DMS 273 (cell line): ENCODE results near the gene VASH2.
"Not testable (repeated sequence)": the region's sequence is repeated elsewhere in the genome, so short reads cannot be mapped to it uniquely, and the experiment has no call there.

Experiments used
- DNase-seq: peaks from one replicate; lab custom pipeline; 2025; ENCODE audit not compliant: unreplicated experiment; lab: John Stamatoyannopoulos, UW

The VASH2 gene

DNA sequence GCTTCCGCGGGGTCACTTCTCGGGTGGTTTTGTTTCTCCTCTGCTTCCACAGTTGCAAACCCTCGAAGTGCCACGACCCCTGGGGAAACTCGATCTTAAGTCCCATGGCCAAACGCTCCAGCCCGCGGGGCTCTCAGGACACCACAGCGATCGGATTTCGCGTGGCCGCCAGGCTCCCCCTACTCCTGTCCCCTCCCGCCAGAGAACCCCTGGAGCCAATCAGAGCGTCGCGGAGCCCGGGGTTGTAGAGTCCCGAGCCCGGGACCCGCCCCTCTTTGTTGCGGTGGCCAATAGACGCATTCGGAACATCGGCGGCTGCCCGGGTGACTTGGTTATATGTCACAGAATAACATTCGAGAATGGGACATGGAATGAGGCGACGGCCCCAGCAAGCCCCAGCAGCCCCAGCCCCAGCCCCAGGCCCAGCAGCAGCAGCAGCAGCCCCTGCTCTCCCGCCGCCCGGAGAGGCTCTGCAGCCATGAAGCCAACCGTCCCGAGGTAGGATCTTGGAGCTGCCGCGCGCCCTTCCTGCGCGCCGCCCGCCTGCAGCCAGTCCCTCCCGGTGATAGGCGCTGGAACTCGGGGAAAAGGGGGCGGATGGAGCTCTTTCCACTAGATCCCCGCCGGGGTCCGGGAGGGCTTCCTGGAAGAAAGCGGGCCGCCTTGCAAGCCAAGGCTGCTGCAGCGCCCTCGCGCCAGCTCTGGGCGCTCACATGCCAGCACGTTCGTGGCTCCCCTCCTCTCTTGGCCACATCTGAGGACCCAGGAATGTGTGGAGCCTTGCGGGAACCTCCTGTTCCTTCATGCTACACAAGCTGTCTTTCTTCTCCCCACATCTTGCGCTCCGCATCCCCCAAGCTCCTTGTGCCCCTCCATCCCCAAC, at the start of gene VASH2:
VASH2 (plus strand) TSS at position 299 of the 883 bp plus-strand sequence. CDS start 1,002 bp downstream, outside the sequence.
- peak; percentile 96 for DNase-seq

DNA sequence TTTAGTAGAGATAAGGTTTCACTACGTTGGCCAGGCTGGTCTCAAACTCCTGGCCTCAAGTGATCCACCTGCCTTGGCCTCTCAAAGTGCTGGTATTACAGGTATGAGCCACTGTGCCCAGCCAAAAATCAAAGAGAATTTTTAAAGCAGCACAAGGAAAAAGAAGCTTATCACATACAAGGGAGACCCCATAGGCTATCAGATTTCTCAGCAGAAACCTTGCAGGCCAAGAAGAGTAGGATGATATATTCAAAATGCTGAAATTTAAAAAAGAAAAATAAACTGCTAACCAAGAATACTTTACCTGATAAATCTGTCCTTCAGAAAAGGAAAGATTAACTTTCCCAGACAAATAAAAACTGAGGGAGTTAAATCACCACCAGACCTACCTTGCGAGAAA, 49.1 kb upstream of the VASH2 start:
- DNase-seq, result no peak

DNA sequence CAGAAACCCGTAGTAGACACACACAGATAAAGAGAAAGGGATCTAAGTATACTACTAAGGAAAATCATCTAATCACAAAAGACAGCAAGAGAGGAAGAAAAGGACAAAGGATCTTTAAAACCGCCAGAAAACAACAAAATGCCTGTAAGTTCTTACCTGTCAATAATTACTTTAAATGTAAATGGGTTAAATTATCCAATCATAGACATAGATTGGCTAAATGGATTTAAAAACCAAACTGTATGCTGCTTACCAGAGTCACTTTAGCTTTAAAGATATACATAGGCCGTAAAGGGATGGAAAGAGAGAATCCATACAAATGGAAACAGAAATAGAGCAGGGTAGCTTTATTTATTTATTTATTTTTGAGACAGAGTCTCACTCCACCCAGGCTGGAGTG, 48.3 kb upstream of the VASH2 start:
- no peak for DNase-seq

DNA sequence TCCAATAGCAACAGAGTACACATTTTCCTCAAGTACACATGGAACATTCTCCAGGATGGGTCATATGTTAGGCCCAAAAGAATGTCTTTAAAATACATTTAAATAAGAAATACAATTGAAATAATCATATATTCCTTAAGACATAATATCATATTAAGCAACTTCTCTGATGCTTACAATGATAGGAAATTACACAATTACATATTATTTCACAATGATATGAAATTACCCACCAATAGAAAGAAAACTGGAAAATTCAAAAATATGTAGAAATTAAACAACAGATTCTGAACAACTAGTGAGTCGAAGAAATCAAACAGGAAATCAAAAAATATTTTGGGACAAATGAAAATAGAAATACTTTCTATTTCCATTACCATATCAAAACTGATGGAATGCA, 46.7 kb upstream of the VASH2 start:
- DNase-seq, result no peak

DNA sequence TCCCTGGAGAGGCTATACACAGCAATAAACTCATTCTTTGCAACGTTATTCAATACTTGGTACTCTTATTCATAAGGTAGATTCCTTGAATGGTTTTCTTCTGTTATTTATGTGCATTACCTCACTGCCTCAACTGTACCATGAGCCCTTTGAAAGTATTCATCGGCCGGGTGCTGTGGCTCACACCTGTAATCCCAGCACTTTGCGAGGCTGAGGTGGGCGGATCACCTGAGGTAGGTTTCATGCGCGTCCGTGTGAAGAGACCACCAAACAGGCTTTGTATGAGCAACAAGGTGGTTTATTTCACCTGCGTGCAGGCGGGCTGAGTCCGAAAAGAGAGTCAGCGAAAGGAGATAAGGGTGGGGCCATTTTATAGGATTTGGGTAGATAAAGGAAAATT, 42.3 kb upstream of the VASH2 start:
- not testable (repeated sequence) for DNase-seq

DNA sequence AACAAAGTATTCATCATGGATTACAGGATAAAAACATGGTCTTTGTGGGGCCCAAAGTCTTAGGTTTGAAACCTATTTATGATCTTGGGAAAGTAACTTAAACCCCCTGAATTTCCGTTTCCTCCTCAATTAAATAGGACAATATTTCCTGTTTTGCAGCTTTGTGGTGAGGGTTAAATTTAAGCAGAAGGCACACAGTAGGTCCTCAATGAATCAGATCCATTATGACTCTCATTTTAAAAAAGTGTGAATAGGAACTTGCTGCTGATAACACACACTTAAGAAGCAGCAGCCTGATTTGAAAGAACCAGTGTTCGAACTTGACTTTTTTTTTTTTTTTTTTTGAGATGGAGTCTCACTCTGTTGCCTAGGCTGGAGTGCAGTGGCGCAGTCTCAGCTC, 41.4 kb upstream of the VASH2 start:
- DNase-seq, result no peak

DNA sequence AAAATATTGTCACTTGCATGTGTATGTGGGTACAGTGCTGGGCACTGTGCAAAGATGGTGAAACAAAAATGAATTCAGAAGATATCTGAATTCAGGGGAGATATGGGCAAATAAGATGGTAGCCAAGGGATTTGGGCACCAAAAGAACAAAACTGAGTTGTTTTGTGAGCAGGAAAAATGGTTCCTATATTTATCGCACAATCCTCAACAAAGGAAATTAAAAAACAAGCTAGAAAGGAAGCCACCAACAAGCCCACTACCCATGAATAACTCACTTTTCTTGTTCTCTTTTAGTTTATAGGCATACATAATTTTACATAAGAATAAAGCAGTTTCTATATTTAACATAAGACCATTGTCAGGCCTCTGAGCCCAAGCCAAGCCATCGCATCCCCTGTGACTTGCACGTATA, 40.7 kb upstream of the VASH2 start:
- DNase-seq, result no peak

DNA sequence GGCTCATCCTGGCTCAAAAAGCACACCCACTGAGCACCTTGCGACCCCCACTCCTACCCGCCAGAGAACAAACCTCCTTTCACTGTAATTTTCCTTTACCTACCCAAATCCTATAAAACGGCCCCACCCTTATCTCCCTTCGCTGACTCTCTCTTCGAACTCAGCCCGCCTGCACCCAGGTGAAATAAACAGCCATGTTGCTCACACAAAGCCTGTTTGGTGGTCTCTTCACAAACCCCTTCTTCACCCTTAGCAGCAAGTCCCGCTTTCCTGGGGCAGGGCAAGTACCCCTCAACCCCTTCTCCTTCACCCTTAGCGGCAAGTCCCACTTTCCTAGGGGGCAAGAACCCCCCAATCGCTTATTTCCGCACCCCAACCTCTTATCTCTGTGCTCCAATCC, 40.1 kb upstream of the VASH2 start:
- DNase-seq, result not testable (repeated sequence)

DNA sequence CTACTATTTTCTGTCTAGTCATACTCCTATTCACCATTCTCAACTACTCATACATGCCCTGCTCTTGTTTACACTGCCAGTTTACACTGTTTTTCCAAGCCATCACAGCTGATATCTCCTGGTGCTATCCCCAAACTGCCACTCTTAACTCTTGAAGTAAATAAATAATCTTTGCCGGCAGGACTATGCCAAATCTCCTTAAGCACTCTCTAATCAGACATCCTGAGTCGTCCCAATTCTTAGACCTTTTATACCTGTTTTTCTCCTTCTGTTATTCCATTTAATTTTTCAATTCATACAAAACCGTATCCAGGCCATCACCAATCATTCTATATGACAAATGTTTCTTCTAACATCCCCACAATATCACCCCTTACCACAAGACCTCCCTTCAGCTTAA, 36.7 kb upstream of the VASH2 start:
- not testable (repeated sequence) for DNase-seq

DNA sequence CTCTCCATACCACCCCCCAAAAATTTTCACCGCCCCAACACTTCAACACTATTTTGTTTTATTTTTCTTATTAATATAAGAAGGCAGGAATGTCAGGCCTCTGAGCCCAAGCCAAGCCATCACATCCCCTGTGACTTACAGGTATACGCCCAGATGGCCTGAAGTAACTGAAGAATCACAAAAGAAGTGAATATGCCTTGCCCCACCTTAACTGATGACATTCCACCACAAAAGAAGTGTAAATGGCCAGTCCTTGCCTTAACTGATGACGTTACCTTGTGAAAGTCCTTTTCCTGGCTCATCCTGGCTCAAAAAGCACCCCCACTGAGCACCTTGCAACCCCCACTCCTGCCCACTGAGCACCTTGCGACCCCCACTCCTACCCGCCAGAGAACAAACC, 36.2 kb upstream of the VASH2 start:
- not testable (repeated sequence) for DNase-seq

DNA sequence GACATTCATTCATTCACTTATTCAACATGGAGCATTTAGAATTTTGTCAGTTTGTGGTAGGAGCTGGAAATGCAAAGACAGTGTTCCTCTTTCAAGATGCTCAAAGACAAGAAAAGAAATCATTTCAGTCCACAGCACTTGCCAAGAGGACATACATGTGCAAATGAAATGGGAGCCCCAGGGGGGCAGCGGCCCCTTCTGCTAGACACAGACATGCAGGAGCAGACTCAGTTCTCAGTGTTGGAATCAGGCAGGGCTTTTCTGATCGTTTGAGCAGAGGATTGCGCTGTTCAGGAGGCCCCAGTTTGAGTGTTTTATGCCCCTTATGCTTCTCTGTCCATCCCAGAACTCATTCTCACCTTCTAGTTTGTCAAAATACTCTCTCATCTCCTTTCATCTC, 35.6 kb upstream of the VASH2 start:
- DNase-seq, result peak; percentile 20

DNA sequence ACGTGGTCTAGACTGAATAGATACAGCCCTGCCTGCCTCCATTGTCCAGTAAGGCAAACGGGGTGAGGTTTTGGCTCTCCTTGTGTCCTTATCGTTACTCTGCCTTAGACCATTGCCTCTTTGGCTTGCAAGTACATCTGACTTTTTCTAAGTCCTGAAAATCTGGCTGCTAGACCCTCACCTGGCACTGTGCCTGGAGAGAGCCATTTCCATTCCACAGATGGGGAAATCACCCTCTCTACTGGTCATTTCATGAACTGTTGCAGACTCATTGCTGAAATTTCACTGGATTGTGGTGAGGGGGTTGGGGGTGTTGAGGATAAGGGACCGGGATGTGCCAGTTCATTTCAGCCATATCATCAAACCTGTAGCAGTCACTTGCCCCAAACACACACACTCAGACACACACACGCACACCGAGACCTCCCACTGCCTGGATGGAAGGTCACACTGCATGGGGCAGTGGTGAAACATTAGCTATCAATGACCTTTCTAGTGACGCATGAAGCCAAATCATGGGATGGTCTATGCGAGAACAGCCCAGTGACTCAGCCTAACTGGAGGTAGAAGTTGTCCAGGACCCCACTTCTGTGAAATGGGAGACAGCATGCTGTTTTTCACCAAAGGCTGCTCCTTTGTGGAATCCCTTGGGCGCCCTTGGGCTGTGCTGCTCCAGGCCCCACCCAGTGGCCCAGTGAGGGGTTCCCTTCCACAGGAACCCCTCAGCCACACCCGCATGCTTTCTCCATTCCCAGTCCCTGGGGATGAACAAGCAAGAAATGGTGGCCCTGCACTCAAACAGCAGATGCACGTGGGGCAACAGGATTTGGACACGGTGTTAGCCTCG, 34.9 kb upstream of the VASH2 start:
- peak; percentile 90 for DNase-seq

DNA sequence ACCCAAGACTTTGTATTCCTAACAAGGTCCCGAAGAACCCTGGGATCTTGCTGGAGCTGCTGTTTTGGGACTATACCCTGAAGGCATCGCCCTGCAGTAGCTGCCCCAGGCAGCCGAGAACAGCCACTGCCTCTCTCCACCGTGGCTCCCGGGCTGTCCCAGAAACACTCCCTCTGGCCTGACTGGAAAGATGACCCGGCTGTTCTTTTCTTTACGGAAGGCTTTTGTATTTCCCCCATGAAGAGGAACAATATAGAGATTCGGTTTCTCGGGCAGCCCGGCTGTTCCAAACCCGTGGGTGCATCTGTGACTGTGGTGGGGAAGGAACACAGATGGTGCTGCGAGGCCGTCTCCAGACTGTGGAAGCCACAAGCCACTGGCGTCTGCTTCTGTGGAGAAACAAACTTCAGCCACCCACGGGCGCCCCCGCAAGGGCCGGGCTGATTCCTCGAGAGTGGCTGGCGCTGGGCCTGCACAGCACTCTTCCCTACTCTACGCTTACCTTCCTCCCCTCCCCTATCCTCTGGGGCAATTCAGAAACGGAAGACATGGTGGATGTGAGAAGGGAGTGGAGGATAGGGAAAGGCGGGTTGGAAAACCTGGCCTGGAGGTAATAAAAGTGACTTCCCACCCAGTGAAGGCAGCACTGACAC, 33.7 kb upstream of the VASH2 start:
- peak; percentile 86 for DNase-seq

DNA sequence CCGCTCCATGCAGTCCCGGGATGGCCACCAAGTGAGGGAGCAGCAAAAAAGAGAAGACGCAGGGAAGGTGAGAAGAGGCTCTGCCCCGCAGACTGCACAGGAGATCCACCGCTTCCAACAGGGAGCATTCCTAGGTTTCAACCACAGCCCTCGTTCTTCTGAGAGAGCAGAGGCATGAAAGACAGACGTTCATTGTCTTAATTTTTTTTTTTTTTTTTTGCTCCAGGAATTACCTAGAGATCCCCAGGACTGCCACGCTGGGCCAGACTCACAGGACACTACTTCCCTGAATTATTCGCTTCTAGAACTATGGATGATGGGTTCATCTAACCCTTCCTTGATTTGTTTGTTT, 33.2 kb upstream of the VASH2 start:
- DNase-seq, result no peak

DNA sequence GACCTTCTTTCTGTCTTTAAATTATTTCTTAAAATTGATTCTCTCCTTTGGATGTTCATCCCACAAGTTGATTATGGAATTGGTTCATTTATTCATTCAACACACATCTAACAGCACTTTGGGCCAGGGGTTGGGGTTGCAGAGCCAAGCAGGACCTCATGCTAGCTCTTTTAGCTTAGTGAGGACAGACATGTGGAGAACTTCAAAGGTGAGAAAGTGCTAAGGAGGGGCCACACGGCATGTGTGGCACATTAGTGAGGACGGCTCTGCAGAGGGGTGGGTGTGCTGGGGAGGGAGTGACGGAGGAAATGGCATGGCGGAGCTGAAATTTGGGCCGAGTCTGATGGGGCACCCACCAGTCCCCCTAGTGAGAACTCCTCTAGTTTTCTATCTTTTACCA, 32.5 kb upstream of the VASH2 start:
- DNase-seq, result no peak

DNA sequence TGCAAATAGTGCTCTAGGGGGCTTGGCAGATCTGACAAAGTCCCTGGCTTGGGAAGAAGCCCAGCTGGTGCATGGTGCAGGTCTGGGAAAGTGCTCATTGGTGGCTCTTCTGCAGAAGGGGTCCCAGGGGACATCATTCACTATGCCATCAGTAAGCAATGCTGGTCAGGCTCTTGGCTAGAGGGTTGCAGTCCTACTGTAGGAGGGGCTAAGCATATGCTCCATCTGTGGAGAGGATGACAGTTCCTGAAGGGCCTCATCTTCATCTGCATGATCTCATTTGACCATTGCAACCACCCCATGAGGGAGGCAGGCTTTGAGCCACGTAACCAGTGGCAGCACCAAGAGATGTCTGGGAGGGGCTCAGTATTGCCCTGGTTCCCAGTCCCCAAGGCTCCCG, 31.5 kb upstream of the VASH2 start:
- DNase-seq, result peak; percentile 26

DNA sequence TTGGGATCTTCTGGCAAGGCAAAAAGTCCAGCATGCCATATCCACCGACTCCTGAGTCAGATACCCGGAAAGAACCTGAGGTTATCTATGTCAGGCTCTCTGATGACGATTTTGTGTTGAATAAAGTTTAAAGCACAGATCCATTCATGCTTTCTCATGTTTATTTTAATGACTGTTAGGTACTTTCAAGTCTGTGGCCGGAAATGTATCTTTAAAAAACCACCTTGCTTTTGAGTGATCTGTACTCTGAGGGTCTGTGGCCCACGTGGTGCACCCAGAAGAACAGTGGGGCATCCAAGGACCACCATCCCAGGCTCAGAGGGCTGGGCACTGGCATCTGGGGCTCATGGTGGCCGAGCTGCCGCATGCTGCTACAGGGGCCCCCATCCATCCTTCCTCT, 30.1 kb upstream of the VASH2 start:
- DNase-seq, result no peak

DNA sequence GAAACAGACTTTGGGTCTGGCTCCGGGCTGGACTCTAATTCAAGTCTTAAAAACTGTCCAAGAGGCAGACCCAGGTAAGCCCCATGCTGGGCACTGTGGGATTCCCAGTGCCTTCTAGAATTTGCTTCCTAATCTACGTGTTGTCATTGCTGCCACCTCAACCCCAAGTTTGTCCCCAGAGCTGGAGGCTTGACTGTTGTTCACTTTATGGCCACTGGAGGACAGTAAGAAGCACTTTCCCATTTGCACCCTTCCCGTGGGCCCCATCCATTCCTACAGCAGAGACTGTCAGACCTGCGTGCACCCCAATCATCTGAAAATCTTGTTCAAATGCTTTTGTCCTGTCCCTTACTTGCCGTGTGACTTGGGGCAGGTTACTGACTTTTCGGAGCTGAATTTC, 29.4 kb upstream of the VASH2 start:
- peak; percentile 22 for DNase-seq

DNA sequence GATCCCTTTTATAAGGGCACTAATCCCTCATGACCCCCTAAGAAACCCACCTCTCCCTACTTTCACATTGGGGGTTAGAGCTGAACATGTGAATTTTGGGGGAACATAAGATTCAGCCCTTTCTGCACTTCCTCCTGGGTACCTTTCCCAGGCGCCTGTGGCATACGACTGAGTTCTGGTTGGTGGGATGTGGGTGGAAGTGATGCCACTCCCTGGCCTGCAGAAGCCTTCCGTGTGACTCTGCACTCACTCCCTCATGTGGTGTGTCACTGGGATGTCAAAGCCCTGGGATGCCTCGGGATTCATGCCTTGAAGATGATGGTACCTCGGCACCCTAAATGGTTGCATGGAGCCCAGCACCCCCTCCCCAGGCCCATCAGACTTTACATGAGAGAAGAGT, 28.3 kb upstream of the VASH2 start:
- peak; percentile 46 for DNase-seq

DNA sequence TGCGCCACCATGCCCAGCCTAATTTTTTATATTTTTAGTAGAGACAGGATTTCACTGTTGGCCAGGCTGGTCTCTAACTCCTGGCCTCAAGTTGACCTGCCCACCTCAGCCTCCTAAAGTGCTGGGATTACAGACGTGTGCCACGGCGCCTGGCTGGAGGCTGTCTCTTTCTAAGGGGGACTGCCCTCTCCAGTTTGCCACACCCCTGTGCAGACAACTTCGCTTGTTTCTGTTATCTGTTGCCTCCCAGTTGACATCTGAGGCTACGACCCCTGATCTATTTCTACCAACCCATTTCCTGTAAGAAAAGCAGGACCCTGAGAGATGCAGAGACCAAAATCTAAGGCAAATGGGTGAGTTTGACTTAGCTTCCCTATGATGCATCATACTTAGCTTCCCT, 24.0 kb upstream of the VASH2 start:
- no peak for DNase-seq
